Measurements from ENCODE around the gene SLC38A5. TPM values are rescaled to one million over a fixed set of nuclear protein-coding genes. Genes with fewer than 3 reads are reported as not detected.
"Not testable (repeated sequence)": the region's sequence is repeated elsewhere in the genome, so short reads cannot be mapped to it uniquely, and the experiment has no call there.

The SLC38A5 gene
- total RNA-seq, 1 donor from 2014 or later = 2.2 TPM

DNA sequence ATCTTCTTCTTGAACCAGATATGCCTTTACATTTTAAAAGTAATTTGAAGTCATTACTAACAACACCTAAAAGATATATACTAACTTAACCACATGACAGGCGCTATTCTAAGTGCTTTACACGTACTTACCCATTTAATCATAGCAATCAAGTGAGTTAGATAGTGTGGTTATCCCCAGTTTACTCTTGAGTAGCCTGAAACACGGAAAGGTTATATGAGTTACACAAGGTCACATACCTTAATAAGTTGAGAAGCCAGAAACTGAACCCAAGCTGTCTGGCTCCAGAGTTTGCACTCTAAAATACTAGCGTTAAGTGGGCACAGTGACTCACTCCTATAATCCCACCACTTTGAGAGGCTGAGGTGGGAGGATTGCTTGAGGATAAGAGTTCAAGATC, 39.9 kb downstream of the SLC38A5 start:
- intact Hi-C loops (cut with DNase I); DNase-seq (ENCODE audit: low spot score): not testable (repeated sequence)

DNA sequence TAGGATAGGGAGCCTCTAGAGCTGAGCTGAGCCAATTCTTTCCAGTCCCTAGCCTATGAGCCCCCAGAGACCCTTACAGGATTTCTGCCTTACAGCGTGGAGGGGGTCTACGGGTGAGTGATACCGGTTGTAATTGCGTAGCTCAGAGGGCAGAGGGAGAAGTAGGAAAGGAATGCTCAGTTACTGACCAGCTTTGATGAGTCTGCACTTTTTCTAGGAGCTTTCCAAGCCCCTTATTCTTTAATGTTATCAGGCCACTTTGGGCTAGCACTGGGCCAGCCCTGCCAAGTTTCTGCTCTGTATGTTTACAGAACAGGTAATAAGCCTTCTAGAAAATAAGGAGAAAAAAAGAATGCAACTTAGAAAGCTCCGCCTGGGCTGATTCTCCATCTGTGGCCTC, 40.5 kb downstream of the SLC38A5 start:
- DNase-seq (ENCODE audit: low spot score); intact Hi-C loops (cut with DNase I): not testable (repeated sequence)

GRCh38 chrX:48427027-48427716, 42.9 kb downstream of the SLC38A5 start:
- intact Hi-C loops (cut with DNase I) = not testable (repeated sequence)

GRCh38 chrX:48411860-48412259, 58.2 kb downstream of the SLC38A5 start, which contains the start of gene SSX4B:
Gene SSX4B (minus strand): TSS chrX:48411960. CDS start chrX:48411372, 588 bp downstream.
- intact Hi-C loops (cut with DNase I); DNase-seq (ENCODE audit: low spot score): not testable (repeated sequence)

More at GRCh38 chrX:48427027-48427716, 42.9 kb downstream of the SLC38A5 start:
- not testable (repeated sequence) for DNase-seq (ENCODE audit: low spot score)

Other genes with a start within 250 kb of the SLC38A5 start
- gene SSX1, start 214.9 kb downstream of the SLC38A5 start, total RNA-seq = not detected
- gene SSX3, start 113.6 kb downstream of the SLC38A5 start, total RNA-seq = not detected
- not detected for gene SSX4, start 86.7 kb downstream of the SLC38A5 start, total RNA-seq
- gene SSX4B, start 58.3 kb downstream of the SLC38A5 start, total RNA-seq = not detected
- gene FTSJ1, start 5.9 kb upstream of the SLC38A5 start, total RNA-seq = 18.8 TPM
- 12.9 TPM for gene PORCN, start 38.7 kb upstream of the SLC38A5 start, total RNA-seq
- gene EBP, start 51.5 kb upstream of the SLC38A5 start, total RNA-seq = 38.6 TPM
- gene TBC1D25, start 69.5 kb upstream of the SLC38A5 start, total RNA-seq = 16.5 TPM
- gene RBM3, start 104.2 kb upstream of the SLC38A5 start, total RNA-seq = 96.9 TPM
- gene WDR13, start 127.2 kb upstream of the SLC38A5 start, total RNA-seq = 170 TPM
- gene WAS, start 213.5 kb upstream of the SLC38A5 start, total RNA-seq = 2.8 TPM
- 2.5 TPM for gene SUV39H1, start 226.5 kb upstream of the SLC38A5 start, total RNA-seq